GM19043 (cell line): ENCODE results near the gene TAPT1.
"Not testable (repeated sequence)": the region's sequence is repeated elsewhere in the genome, so short reads cannot be mapped to it uniquely, and the experiment has no call there.

Experiments used
- ATAC-seq: cut with Tn5 transposase; IDR thresholded peaks from one replicate; pipeline ENCODE4 v1.9.1; 2021; ENCODE audit warnings: low read depth; ENCODE audit not compliant: unreplicated experiment

TAPT1 gene

GRCh38 chr4:16187455-16187854 lies 38.8 kb downstream of the TAPT1 start:
- ATAC-seq: no peak

GRCh38 chr4:16186986-16187385 lies 39.3 kb downstream of the TAPT1 start:
- ATAC-seq: no peak

- no peak for ATAC-seq
Observed at GRCh38 chr4:16183604-16184003, 42.7 kb downstream of the TAPT1 start.

- no peak for ATAC-seq
Observed at GRCh38 chr4:16176621-16177020, 49.6 kb downstream of the TAPT1 start.

- no peak for ATAC-seq
Observed at GRCh38 chr4:16171831-16172230, 54.4 kb downstream of the TAPT1 start.

GRCh38 chr4:16169490-16169889 lies 56.8 kb downstream of the TAPT1 start:
- ATAC-seq: no peak

- ATAC-seq: no peak
Observed at GRCh38 chr4:16168710-16169388, 57.4 kb downstream of the TAPT1 start.

GRCh38 chr4:16168144-16168543 lies 58.1 kb downstream of the TAPT1 start:
- no peak for ATAC-seq

GRCh38 chr4:16165931-16166330 lies 60.3 kb downstream of the TAPT1 start:
- ATAC-seq: no peak

- no peak for ATAC-seq
Observed at GRCh38 chr4:16162891-16163290, 63.4 kb downstream of the TAPT1 start.

GRCh38 chr4:16161851-16162408 lies 64.3 kb downstream of the TAPT1 start:
- no peak for ATAC-seq

GRCh38 chr4:16160457-16160856 lies 65.8 kb downstream of the TAPT1 start:
- ATAC-seq: no peak

- no peak for ATAC-seq
Observed at GRCh38 chr4:16159286-16159685, 67.0 kb downstream of the TAPT1 start.

- ATAC-seq: no peak
Observed at GRCh38 chr4:16158504-16158852, 67.8 kb downstream of the TAPT1 start.

GRCh38 chr4:16157609-16158503 lies 68.4 kb downstream of the TAPT1 start:
- ATAC-seq: no peak

- no peak for ATAC-seq
Observed at GRCh38 chr4:16155528-16156169, 70.6 kb downstream of the TAPT1 start.

GRCh38 chr4:16154451-16154850 lies 71.8 kb downstream of the TAPT1 start:
- no peak for ATAC-seq

- ATAC-seq: no peak
Observed at GRCh38 chr4:16150716-16151115, 75.6 kb downstream of the TAPT1 start.

GRCh38 chr4:16144913-16145312 lies 81.4 kb downstream of the TAPT1 start:
- ATAC-seq: not testable (repeated sequence)

- no peak for ATAC-seq
Observed at GRCh38 chr4:16142598-16143310, 83.5 kb downstream of the TAPT1 start.

GRCh38 chr4:16140879-16141249 lies 85.4 kb downstream of the TAPT1 start:
- ATAC-seq: no peak
